Smooth muscle cell (in vitro differentiated cells): Measurements from ENCODE around the gene SHANK3. TPM values are rescaled to one million over a fixed set of nuclear protein-coding genes. Genes with fewer than 3 reads are reported as not detected.
"Not testable (repeated sequence)": the region's sequence is repeated elsewhere in the genome, so short reads cannot be mapped to it uniquely, and the experiment has no call there.

Experiments
- DNase-seq: peaks from one replicate; lab custom pipeline; 2025; ENCODE audit not compliant: unreplicated experiment; lab: John Stamatoyannopoulos, UW
- H2AFZ ChIP-seq: fragments of 200-600 bp; sonication (generic); 2 replicates; pipeline ENCODE4 v1.6.0; 2016; ENCODE audit warnings: antibody characterized with exemption, low read depth, mild to moderate bottlenecking
- H3F3A ChIP-seq: fragments of 200-600 bp; sonication (generic); 2 replicates; pipeline ENCODE4 v1.6.0; 2017; ENCODE audit warnings: antibody characterized with exemption, low read depth
- H3K27ac ChIP-seq: fragments of 200-600 bp; sonication (generic); 2 replicates; pipeline ENCODE4 v1.5.1; 2016; ENCODE audit warnings: low read depth, mild to moderate bottlenecking
- H3K27me3 ChIP-seq: fragments of 200-600 bp; sonication (generic); 2 replicates; pipeline ENCODE4 v1.6.1; 2016; ENCODE audit warnings: low read depth, mild to moderate bottlenecking
- H3K36me3 ChIP-seq: fragments of 200-600 bp; sonication (generic); 2 replicates; pipeline ENCODE4 v1.5.1; 2016; ENCODE audit warnings: low read depth
- H3K4me1 ChIP-seq: fragments of 200-600 bp; sonication (generic); 2 replicates; pipeline ENCODE4 v1.5.1; 2016; ENCODE audit warnings: low read depth
- H3K4me2 ChIP-seq: fragments of 200-600 bp; sonication (generic); 2 replicates; pipeline ENCODE4 v1.6.0; 2016; ENCODE audit warnings: mild to moderate bottlenecking
- H3K4me3 ChIP-seq: fragments of 200-600 bp; sonication (generic); 2 replicates; pipeline ENCODE4 v1.5.1; 2016; ENCODE audit warnings: mild to moderate bottlenecking
- H3K79me2 ChIP-seq: fragments of 200-600 bp; sonication (generic); 2 replicates; pipeline ENCODE4 v1.6.0; 2016; ENCODE audit warnings: low read depth, mild to moderate bottlenecking
- H3K9ac ChIP-seq: fragments of 200-600 bp; sonication (generic); 2 replicates; pipeline ENCODE4 v1.6.0; 2016; ENCODE audit warnings: low read depth
- H3K9me3 ChIP-seq: fragments of 200-600 bp; sonication (generic); replicated peaks from 2 replicates; pipeline ENCODE4 v1.5.1; 2016; ENCODE audit warnings: low read depth
- H4K20me1 ChIP-seq: fragments of 200-600 bp; sonication (generic); 2 replicates; pipeline ENCODE4 v1.6.0; 2016; ENCODE audit warnings: low read depth
- WGBS: methylation state at CpG from one replicate; pipeline ENCODE4 v1.1.7; 2016; ENCODE audit warnings: low lambda C conversion rate; 5-methylcytosine and 5-hydroxymethylcytosine counted together
- polyA plus RNA-seq: library from polyadenylated mRNA; unstranded; fragments of >200 nt; fragmentation: Nextera tagmentation; extraction: Ambion mirVana; gene quantifications from 2 replicates; pipeline ENCODE4 v1.2.1, GENCODE V29; 2016
- total RNA-seq: library from RNA; depleted of rRNA; stranded (reverse); fragments of >200 nt; gene quantifications from 2 replicates; pipeline ENCODE4 v1.2.3, GENCODE V29; 2014
- TF ChIP-seq, protein P1 (sequence below): fragments of 200-600 bp; sonication (generic); IDR thresholded peaks from 2 replicates; pipeline ENCODE4 v1.5.1; 2017; ENCODE audit warnings: borderline replicate concordance, mild to moderate bottlenecking, antibody characterized with exemption; ENCODE audit not compliant: insufficient read depth, poor library complexity, severe bottlenecking

SHANK3 gene
- total and polyA plus RNA-seq, 2 experiments from 2014 or later, result 1.9 to 2.0 TPM

GRCh38 chr22:50640857-50641647 lies 31.6 kb upstream of the SHANK3 start:
- H2AFZ ChIP-seq, result no peak overlapping the region
- TF ChIP-seq, protein P1, sequence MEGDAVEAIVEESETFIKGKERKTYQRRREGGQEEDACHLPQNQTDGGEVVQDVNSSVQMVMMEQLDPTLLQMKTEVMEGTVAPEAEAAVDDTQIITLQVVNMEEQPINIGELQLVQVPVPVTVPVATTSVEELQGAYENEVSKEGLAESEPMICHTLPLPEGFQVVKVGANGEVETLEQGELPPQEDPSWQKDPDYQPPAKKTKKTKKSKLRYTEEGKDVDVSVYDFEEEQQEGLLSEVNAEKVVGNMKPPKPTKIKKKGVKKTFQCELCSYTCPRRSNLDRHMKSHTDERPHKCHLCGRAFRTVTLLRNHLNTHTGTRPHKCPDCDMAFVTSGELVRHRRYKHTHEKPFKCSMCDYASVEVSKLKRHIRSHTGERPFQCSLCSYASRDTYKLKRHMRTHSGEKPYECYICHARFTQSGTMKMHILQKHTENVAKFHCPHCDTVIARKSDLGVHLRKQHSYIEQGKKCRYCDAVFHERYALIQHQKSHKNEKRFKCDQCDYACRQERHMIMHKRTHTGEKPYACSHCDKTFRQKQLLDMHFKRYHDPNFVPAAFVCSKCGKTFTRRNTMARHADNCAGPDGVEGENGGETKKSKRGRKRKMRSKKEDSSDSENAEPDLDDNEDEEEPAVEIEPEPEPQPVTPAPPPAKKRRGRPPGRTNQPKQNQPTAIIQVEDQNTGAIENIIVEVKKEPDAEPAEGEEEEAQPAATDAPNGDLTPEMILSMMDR, result no peak
- H3K36me3 ChIP-seq, result no peaks in the 10 kb centered on the region
- no peak for DNase-seq
- 76% methylated on average over 15 of the region's 15 CpGs for WGBS
- H3K4me3 ChIP-seq, result no peak overlapping the region
- H3K4me2 ChIP-seq, result no peak overlapping the region
- H3F3A ChIP-seq, result no peaks in the 10 kb centered on the region
- peaks cover 28% of the 10 kb centered on the region for H3K27me3 ChIP-seq
- H4K20me1 ChIP-seq, result no peaks in the 10 kb centered on the region
- H3K79me2 ChIP-seq, result no peaks in the 10 kb centered on the region
- H3K4me1 ChIP-seq, result peaks cover 14% of the 10 kb centered on the region
- no peak overlapping the region for H3K27ac ChIP-seq
- H3K9ac ChIP-seq, result no peak overlapping the region
- no peaks in the 10 kb centered on the region for H3K9me3 ChIP-seq

DNA sequence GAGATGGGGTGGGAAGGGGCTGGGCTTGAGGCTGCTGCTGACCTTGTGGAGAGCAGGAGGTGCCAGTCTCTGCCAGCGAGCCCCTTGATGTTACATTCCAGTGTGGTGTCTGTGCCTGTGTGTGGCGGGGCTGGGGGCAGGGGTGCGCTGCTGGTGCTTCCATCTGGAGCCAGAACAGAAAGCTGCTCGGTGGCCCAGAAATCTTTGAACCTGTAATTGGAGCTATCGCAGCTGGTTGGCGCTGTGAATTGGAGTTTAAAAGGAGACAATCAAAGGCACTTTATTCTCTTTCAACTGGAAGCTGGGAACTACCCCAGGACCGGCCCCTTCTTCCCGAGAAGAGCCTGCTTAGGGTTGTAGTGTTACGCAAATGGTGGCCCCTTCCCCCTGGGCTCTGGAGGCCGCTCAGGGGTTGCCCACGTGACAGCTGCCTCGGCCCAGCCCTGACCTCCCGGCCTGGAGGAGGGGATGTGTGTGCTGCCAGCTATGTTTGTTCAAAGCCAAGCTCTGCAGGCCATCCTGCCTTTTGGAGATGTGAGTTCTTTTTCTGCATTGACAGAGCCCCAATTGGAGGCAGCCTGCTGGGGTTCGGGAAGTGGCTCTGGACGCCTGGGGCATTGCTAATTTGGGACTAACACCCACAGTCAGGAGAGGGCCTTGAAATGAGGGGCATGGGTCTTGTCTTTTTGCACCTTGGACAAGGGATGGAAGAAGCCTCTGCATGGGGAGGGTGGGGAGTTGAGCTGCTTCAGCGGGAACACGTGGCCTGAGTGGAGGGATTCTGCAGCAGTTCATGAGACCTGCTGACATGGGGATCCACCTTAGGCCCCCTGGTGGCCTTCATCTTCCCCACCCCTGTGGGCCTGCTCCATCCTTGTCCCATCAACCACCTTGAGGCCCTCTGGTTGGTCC lies 30.7 kb upstream of the SHANK3 start:
- TF ChIP-seq, protein P1, result no peak
- no peak overlapping the region for H3K27ac ChIP-seq
- peaks cover 14% of the 10 kb centered on the region for H3K4me1 ChIP-seq
- H3K4me3 ChIP-seq, result peak overlapping the region; percentile 7
- no peaks in the 10 kb centered on the region for H3K9me3 ChIP-seq
- no peaks in the 10 kb centered on the region for H3K36me3 ChIP-seq
- peak overlapping the region; percentile 51 for H2AFZ ChIP-seq
- H3F3A ChIP-seq, result no peaks in the 10 kb centered on the region
- H3K79me2 ChIP-seq, result no peaks in the 10 kb centered on the region
- H3K9ac ChIP-seq, result no peak overlapping the region
- DNase-seq, result no peak
- H4K20me1 ChIP-seq, result no peaks in the 10 kb centered on the region
- H3K4me2 ChIP-seq, result peak overlapping the region; percentile 74
- peaks cover 28% of the 10 kb centered on the region for H3K27me3 ChIP-seq
- WGBS, result 25% methylated on average over 17 of the region's 17 CpGs

- not testable (repeated sequence) for H3F3A ChIP-seq, H3K4me3 ChIP-seq, H3K4me2 ChIP-seq, H3K36me3 ChIP-seq, H2AFZ ChIP-seq, H3K27ac ChIP-seq, DNase-seq, H3K9ac ChIP-seq, H3K9me3 ChIP-seq, H4K20me1 ChIP-seq, H3K79me2 ChIP-seq
- peaks cover 28% of the 10 kb centered on the region for H3K27me3 ChIP-seq
- peaks cover 14% of the 10 kb centered on the region for H3K4me1 ChIP-seq
- WGBS, result 91% methylated on average over 17 of the region's 17 CpGs
Observed at GRCh38 chr22:50643021-50643820, 29.4 kb upstream of the SHANK3 start.

DNA sequence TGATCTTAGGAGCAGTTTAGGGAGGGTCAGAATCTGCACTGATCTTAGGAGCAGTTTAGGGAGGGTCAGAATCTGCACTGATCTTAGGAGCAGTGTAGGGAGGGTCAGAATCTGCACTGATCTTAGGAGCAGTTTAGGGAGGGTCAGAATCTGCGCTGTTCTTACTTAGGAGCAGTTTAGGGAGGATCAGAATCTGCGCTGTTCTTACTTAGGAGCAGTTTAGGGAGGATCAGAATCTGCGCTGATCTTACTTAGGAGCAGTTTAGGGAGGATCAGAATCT lies 28.9 kb upstream of the SHANK3 start:
- not testable (repeated sequence) for H3K4me2 ChIP-seq, H3K36me3 ChIP-seq, H2AFZ ChIP-seq, H4K20me1 ChIP-seq, H3K27ac ChIP-seq, H3F3A ChIP-seq, H3K79me2 ChIP-seq, DNase-seq, H3K4me3 ChIP-seq, H3K9ac ChIP-seq, H3K9me3 ChIP-seq
- peaks cover 14% of the 10 kb centered on the region for H3K4me1 ChIP-seq
- H3K27me3 ChIP-seq, result peaks cover 28% of the 10 kb centered on the region
- 67% methylated on average over 3 of the region's 3 CpGs for WGBS
